K562 (cell line): ENCODE results near the gene PAAF1. TPM values are rescaled to one million over a fixed set of nuclear protein-coding genes. Genes with fewer than 3 reads are reported as not detected.

ENCODE experiments used
- ATAC-seq: fragments of 200-7000 bp; cut with Tn5 transposase; 3 replicates; pipeline ENCODE4 v1.9.1; 2020; ENCODE audit warnings: moderate library complexity
- BruUV-seq: library from RNA; stranded (reverse); fragments of 400-500 nt; replicated peaks from 2 replicates; lab custom pipeline; 2021; lab: Mats Ljungman, UMichigan
- CTCF ChIA-PET: fragments of 300-600 bp; formaldehyde crosslinking; extraction: SDS; loops from one replicate; lab custom pipeline; 2021; ENCODE audit warnings: low intra/inter-chr PET ratio; lab: Yijun Ruan, JAX
- POLR2A ChIA-PET: fragments of 300-600, 350-650 bp; sonication (Branson Sonifier 250); formaldehyde crosslinking; extraction: SDS; loops from one replicate; lab custom pipeline; 2021; ENCODE audit warnings: antibody characterized with exemption, inconsistent platforms; lab: Yijun Ruan, JAX
- DNase-seq, 4 experiments: peaks; one replicate each; pipeline versions ENCODE4 v3.0.0 to v3.0.0-alpha.2; 2011 to 2018; ENCODE audit warnings: low spot score in 3 of 4, mixed read lengths in 3 of 4; ENCODE audit errors: extremely low read depth in 1 of 4
- FAIRE-seq: peaks from 2 replicates; lab custom pipeline; 2011; peaks lifted over from hg19 to GRCh38; lab: Jason Lieb, UNC
- H2AFZ ChIP-seq: 2 replicates; pipeline ENCODE4 v1.6.0; 2011; ENCODE audit warnings: low read depth, low read length, control low read depth, inconsistent platforms
- H3K27ac ChIP-seq: fragments of 200-600 bp; 3 replicates; pipeline ENCODE4 v1.8.0; 2011; ENCODE audit warnings: low read depth, mild to moderate bottlenecking, control low read depth, inconsistent platforms, low read length, moderate library complexity, mixed read lengths; ENCODE audit errors: extremely low read depth
- H3K27me3 ChIP-seq, 2 experiments: fragments of 300-600 bp in 1 of 2; 2 replicates in 1 of 2; 3 replicates in 1 of 2; pipeline versions ENCODE4 v1.6.0 to v1.8.0; 2011; ENCODE audit warnings: inconsistent platforms in 2 of 2, low read length in 2 of 2, mild to moderate bottlenecking in 1 of 2, mixed read lengths in 1 of 2, moderate library complexity in 1 of 2; ENCODE audit not compliant: control insufficient read depth in 2 of 2, insufficient read depth in 2 of 2
- H3K36me3 ChIP-seq: fragments of 300-600 bp; 3 replicates; pipeline ENCODE4 v1.8.0; 2011; ENCODE audit warnings: mild to moderate bottlenecking, low read length, inconsistent platforms; ENCODE audit not compliant: control insufficient read depth, insufficient read depth
- H3K4me1 ChIP-seq, 2 experiments: fragments of 200-600 bp in 1 of 2; replicated peaks in 1 of 2; 2 replicates in 1 of 2; 3 replicates in 1 of 2; pipeline versions ENCODE4 v1.5.1 to v1.8.0; 2011; ENCODE audit warnings: inconsistent platforms in 2 of 2, low read length in 2 of 2, mild to moderate bottlenecking in 1 of 2, mixed read lengths in 1 of 2, moderate library complexity in 1 of 2; ENCODE audit not compliant: control insufficient read depth in 2 of 2, insufficient read depth in 2 of 2
- H3K4me2 ChIP-seq: 2 replicates; pipeline ENCODE4 v1.6.1; 2011; ENCODE audit warnings: low read length, control low read depth, inconsistent platforms, mixed read lengths; ENCODE audit not compliant: insufficient read depth
- H3K4me3 ChIP-seq: fragments of 200-600 bp; sonication (generic), shearing (Covaris generic); 2 replicates; pipeline ENCODE4 v1.5.1; 2016; ENCODE audit warnings: control low read depth, inconsistent platforms
- H3K79me2 ChIP-seq: fragments of 200-600 bp; 3 replicates; pipeline ENCODE4 v1.8.0; 2011; ENCODE audit warnings: low read length, inconsistent platforms; ENCODE audit not compliant: control insufficient read depth, insufficient read depth
- H3K9ac ChIP-seq, 2 experiments: 2 replicates each; pipeline versions ENCODE4 v1.6.0 to v1.6.1; 2011; ENCODE audit warnings: low read depth in 2 of 2, low read length in 2 of 2, control low read depth in 1 of 2, inconsistent platforms in 1 of 2, mild to moderate bottlenecking in 1 of 2, mixed read lengths in 1 of 2; ENCODE audit not compliant: insufficient read depth in 1 of 2
- H3K9me1 ChIP-seq: one replicate; pipeline ENCODE4 v1.6.0; 2011; ENCODE audit warnings: inconsistent platforms, mild to moderate bottlenecking, low read length, moderate library complexity; ENCODE audit not compliant: control insufficient read depth, insufficient read depth
- H3K9me3 ChIP-seq: replicated peaks from 2 replicates; pipeline ENCODE4 v1.5.1; 2011; ENCODE audit warnings: low read depth, low read length, inconsistent platforms; ENCODE audit not compliant: control insufficient read depth, insufficient read depth
- H4K20me1 ChIP-seq: replicated peaks from 2 replicates; pipeline ENCODE4 v1.6.1; 2011; ENCODE audit warnings: low read length, inconsistent platforms, mixed read lengths; ENCODE audit not compliant: control insufficient read depth, insufficient read depth
- BRCA1 ChIP-seq, 2 experiments: fragments of 450-650 bp in 1 of 2; sonication (generic) in 1 of 2; formaldehyde crosslinking in 1 of 2; IDR thresholded peaks; 2 replicates each; pipeline versions ENCODE4 v1.5.0 to v1.6.1; 2017 to 2020; ENCODE audit warnings: mild to moderate bottlenecking in 1 of 2, missing genetic modification reagents in 1 of 2
- EP400 ChIP-seq: fragments of 450-650 bp; IDR thresholded peaks from 2 replicates; pipeline ENCODE4 v1.6.1; 2017; ENCODE audit warnings: antibody characterized with exemption, mild to moderate bottlenecking, moderate library complexity
- FOXA1 ChIP-seq: fragments of 450-650 bp; IDR thresholded peaks from 2 replicates; pipeline ENCODE4 v1.6.1; 2016; ENCODE audit warnings: mild to moderate bottlenecking, borderline replicate concordance
- HDAC2 ChIP-seq: fragments of 450-650 bp; IDR thresholded peaks from 2 replicates; pipeline ENCODE4 v1.6.1; 2016; ENCODE audit warnings: mild to moderate bottlenecking
- HNRNPL ChIP-seq: fragments of 200-400 bp; formaldehyde crosslinking; IDR thresholded peaks from 2 replicates; pipeline ENCODE4 v1.6.1; 2017; ENCODE audit warnings: low read depth, mild to moderate bottlenecking, low read length
- MCM7 ChIP-seq, 2 experiments: fragments of 450-650 bp; IDR thresholded peaks; 2 replicates each; pipeline ENCODE4 v1.6.1; 2016 to 2018
- NONO ChIP-seq, 2 experiments: fragments of 200-400 bp in 1 of 2; fragments of 450-650 bp in 1 of 2; formaldehyde crosslinking in 1 of 2; IDR thresholded peaks; 2 replicates each; pipeline ENCODE4 v1.6.1; 2017; ENCODE audit warnings: low read depth in 2 of 2, mild to moderate bottlenecking in 2 of 2, moderate library complexity in 2 of 2, low read length in 1 of 2
- ZBTB17 ChIP-seq: fragments of 450-650 bp; formaldehyde crosslinking; IDR thresholded peaks from 2 replicates; pipeline ENCODE4 v1.4.0; 2020; ENCODE audit warnings: mild to moderate bottlenecking
- WGBS: fragments of 100-300 bp; shearing (Covaris generic); methylation state at CpG from one replicate; pipeline ENCODE4 v1.1.6; 2016; ENCODE audit warnings: low coverage, mixed read lengths; ENCODE audit not compliant: insufficient coverage; ENCODE audit errors: missing lambda C conversion rate; 5-methylcytosine and 5-hydroxymethylcytosine counted together
- in situ Hi-C: fragments of 300-500 bp; cut with MboI; formaldehyde crosslinking; loops from 4 replicates; pipeline ENCODE4 v1.15.0; 2018; ENCODE audit warnings: inconsistent platforms, mixed read lengths
- intact Hi-C: fragments of 100-400 bp; cut with micrococcal nuclease; formaldehyde crosslinking; loops from 2 replicates; pipeline ENCODE4 v1.14.2; 2022
- polyA plus RNA-seq, 8 experiments: library from polyadenylated mRNA; depleted of rRNA in 4 of 8; stranded (reverse) in 5 of 8; unstranded in 3 of 8; fragments of >200 nt; fragmentation: Nextera tagmentation in 2 of 8; fragmentation: Illumina TruSeq in 1 of 8; extraction: Ambion mirVana in 2 of 8; extraction: Trizol in 1 of 8; gene quantifications; 2 replicates each; pipeline versions ENCODE4 v1.2.1 to v1.2.3, GENCODE V29; 2011 to 2014; ENCODE audit warnings: inconsistent platforms in 1 of 8, missing spikeins in 1 of 8
- total RNA-seq, 7 experiments: library from RNA; depleted of rRNA in 6 of 7; stranded (reverse); fragments of >200 nt in 6 of 7; fragmentation: Illumina TruSeq in 2 of 7; extraction: Trizol in 2 of 7; gene quantifications; 2 replicates each; pipeline versions ENCODE4 v1.2.1 to v1.2.3, GENCODE V29; 2011 to 2021; ENCODE audit warnings: low replicate concordance in 1 of 7
- TF ChIP-seq, protein P1 (sequence below): fragments of 450-650 bp; formaldehyde crosslinking; IDR thresholded peaks from 2 replicates; pipeline ENCODE4 v1.4.0; 2020; ENCODE audit warnings: mild to moderate bottlenecking
- TF ChIP-seq, protein P2 (sequence below): fragments of 250-450 bp; sonication (Bioruptor Pico); IDR thresholded peaks from 2 replicates; pipeline ENCODE4 v1.8.0; 2022; ENCODE audit warnings: moderate library complexity, mild to moderate bottlenecking, inconsistent platforms
- TF ChIP-seq, protein P3 (sequence below): sonication (generic); formaldehyde crosslinking; IDR thresholded peaks from 2 replicates; pipeline ENCODE4 v1.8.1; 2022; ENCODE audit warnings: missing genetic modification reagents
- TF ChIP-seq, protein P4 (sequence below), 2 experiments: fragments of 450-650 bp in 1 of 2; IDR thresholded peaks; 2 replicates each; pipeline ENCODE4 v1.6.1; 2011 to 2017; ENCODE audit warnings: low read depth in 2 of 2, antibody characterized with exemption in 1 of 2, borderline replicate concordance in 1 of 2, low read length in 1 of 2, mild to moderate bottlenecking in 1 of 2, mixed read lengths in 1 of 2; ENCODE audit not compliant: control insufficient read depth in 1 of 2

The PAAF1 gene
- total and polyA plus RNA-seq, 9 of the 15 experiments (the other 6 are each of a cell fraction or from before 2014, with no cell fraction given): 13.5 to 78.6 (median 23.3) TPM

DNA sequence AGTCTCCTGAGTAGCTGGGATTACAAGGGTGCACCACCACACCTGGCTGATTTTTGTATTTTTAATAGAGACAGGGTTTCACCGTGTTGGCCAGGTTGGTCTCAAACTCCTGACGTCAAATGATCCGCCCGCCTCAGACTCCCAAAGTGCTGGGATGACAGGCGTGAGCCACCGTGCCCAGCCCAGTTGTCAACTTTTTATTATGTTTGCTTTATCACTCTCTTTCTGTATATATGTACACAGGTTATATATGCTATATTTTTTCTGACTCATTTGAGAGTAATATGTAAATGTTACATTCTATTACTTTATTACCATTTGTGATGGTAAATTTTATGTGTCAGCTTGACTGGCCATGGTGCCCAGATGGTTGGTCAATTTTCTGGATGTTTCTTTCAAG is 55.2 kb downstream of the PAAF1 start:
- CTCF ChIA-PET: interaction anchor here (0.6 to 3.5 kb wide), 4 partner anchors 306 to 527 kb away, joined by 3 to 22 read pairs (median 4); no protein-coding TSS in a partner anchor
- TF ChIP-seq NONO (IDR thresholded peaks at IDR 0.05; ENCODE audit: low read depth in 2 of 2, low read length in 1 of 2) (no peak), HNRNPL (no peak), HDAC2 (no peak), BRCA1 (IDR thresholded peaks at IDR 0.05) (no peak), BRCA1 (CRISPR knock-in tag; IDR thresholded peaks at IDR 0.05) (no peak), FOXA1 (no peak), ZBTB17 (no peak), MCM7 (IDR thresholded peaks at IDR 0.05) (no peak), EP400 (no peak)
- TF ChIP-seq, protein P1, sequence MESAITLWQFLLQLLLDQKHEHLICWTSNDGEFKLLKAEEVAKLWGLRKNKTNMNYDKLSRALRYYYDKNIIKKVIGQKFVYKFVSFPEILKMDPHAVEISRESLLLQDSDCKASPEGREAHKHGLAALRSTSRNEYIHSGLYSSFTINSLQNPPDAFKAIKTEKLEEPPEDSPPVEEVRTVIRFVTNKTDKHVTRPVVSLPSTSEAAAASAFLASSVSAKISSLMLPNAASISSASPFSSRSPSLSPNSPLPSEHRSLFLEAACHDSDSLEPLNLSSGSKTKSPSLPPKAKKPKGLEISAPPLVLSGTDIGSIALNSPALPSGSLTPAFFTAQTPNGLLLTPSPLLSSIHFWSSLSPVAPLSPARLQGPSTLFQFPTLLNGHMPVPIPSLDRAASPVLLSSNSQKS (CRISPR knock-in tag): no peak
- TF ChIP-seq, protein P2, sequence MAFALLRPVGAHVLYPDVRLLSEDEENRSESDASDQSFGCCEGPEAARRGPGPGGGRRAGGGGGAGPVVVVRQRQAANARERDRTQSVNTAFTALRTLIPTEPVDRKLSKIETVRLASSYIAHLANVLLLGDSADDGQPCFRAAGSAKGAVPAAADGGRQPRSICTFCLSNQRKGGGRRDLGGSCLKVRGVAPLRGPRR (CRISPR knock-in tag): no peak
- TF ChIP-seq, protein P3, sequence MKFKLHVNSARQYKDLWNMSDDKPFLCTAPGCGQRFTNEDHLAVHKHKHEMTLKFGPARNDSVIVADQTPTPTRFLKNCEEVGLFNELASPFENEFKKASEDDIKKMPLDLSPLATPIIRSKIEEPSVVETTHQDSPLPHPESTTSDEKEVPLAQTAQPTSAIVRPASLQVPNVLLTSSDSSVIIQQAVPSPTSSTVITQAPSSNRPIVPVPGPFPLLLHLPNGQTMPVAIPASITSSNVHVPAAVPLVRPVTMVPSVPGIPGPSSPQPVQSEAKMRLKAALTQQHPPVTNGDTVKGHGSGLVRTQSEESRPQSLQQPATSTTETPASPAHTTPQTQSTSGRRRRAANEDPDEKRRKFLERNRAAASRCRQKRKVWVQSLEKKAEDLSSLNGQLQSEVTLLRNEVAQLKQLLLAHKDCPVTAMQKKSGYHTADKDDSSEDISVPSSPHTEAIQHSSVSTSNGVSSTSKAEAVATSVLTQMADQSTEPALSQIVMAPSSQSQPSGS (CRISPR knock-in tag): no peak
- TF ChIP-seq, protein P4, sequence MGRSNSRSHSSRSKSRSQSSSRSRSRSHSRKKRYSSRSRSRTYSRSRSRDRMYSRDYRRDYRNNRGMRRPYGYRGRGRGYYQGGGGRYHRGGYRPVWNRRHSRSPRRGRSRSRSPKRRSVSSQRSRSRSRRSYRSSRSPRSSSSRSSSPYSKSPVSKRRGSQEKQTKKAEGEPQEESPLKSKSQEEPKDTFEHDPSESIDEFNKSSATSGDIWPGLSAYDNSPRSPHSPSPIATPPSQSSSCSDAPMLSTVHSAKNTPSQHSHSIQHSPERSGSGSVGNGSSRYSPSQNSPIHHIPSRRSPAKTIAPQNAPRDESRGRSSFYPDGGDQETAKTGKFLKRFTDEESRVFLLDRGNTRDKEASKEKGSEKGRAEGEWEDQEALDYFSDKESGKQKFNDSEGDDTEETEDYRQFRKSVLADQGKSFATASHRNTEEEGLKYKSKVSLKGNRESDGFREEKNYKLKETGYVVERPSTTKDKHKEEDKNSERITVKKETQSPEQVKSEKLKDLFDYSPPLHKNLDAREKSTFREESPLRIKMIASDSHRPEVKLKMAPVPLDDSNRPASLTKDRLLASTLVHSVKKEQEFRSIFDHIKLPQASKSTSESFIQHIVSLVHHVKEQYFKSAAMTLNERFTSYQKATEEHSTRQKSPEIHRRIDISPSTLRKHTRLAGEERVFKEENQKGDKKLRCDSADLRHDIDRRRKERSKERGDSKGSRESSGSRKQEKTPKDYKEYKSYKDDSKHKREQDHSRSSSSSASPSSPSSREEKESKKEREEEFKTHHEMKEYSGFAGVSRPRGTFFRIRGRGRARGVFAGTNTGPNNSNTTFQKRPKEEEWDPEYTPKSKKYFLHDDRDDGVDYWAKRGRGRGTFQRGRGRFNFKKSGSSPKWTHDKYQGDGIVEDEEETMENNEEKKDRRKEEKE (IDR thresholded peaks at IDR 0.05; ENCODE audit: borderline replicate concordance in 1 of 2, control insufficient read depth in 1 of 2, low read depth in 2 of 2, low read length in 1 of 2): no peak
- TF ChIP-seq, all 486 proteins: peak for 0
- Histone ChIP-seq H3K27ac (no peak overlapping the region), H3K4me3 (no peak overlapping the region), H3K9me3 (no peaks in the 10 kb centered on the region), H3K9ac (no peak overlapping the region), H3K4me1 (no peaks in the 10 kb centered on the region), H3K36me3 (peaks cover 34% of the 10 kb centered on the region), H3K27me3 (no peaks in the 10 kb centered on the region), H2AFZ (no peak overlapping the region), H3K9me1 (no peaks in the 10 kb centered on the region), H3K79me2 (no peaks in the 10 kb centered on the region), H3K4me2 (no peak overlapping the region), H4K20me1 (no peaks in the 10 kb centered on the region)
- intact Hi-C loops (loop anchor here (1.0 to 10.0 kb wide), 4 partner anchors 147 to 580 kb away; partner anchors contain the start of gene MRPL48), in situ Hi-C loops (no loop called here)
- 90% methylated on average over 6 of the region's 6 CpGs for WGBS
- POLR2A ChIA-PET: interaction anchor here (0.7 to 1.2 kb wide), 4 partner anchors 10 to 306 kb away, joined by 3 to 5 read pairs (median 4); no protein-coding TSS in a partner anchor
- DNase-seq: no peak
- BruUV-seq: no TSS peak
- FAIRE-seq: no peak
- no peak for ATAC-seq
